Ascending aorta (tissue), 2 donors: ENCODE data around the gene MIOX. TPM values are rescaled to one million over a fixed set of nuclear protein-coding genes. Genes with fewer than 3 reads are reported as not detected.
"Not testable (repeated sequence)": the region's sequence is repeated elsewhere in the genome, so short reads cannot be mapped to it uniquely, and the experiment has no call there.

ENCODE experiments used
- DNase-seq, 2 donors: peaks; one replicate each; pipeline ENCODE4 v3.0.0-alpha.2; 2019; ENCODE audit warnings: low spot score in 2 of 2
- H3K27ac ChIP-seq, 2 donors: fragments of 200-600 bp; sonication (generic); one replicate each; pipeline ENCODE4 v1.5.1; 2016 to 2017; ENCODE audit warnings: mild to moderate bottlenecking in 1 of 2
- H3K27me3 ChIP-seq: fragments of 200-600 bp; sonication (generic); one replicate; pipeline ENCODE4 v1.5.1; 2017
- H3K36me3 ChIP-seq, 2 donors: fragments of 200-600 bp; sonication (generic); one replicate each; pipeline ENCODE4 v1.5.1; 2016
- H3K4me1 ChIP-seq, 2 donors: fragments of 200-600 bp; sonication (generic); one replicate each; pipeline ENCODE4 v1.5.1; 2016 to 2017; ENCODE audit warnings: mild to moderate bottlenecking in 1 of 2
- H3K4me3 ChIP-seq, 2 donors: fragments of 200-600 bp; sonication (generic); one replicate each; pipeline ENCODE4 v1.5.1; 2016 to 2017; ENCODE audit warnings: mild to moderate bottlenecking in 1 of 2
- H3K9me3 ChIP-seq, 2 donors: fragments of 200-600 bp; sonication (generic); one replicate each; pipeline ENCODE4 v1.5.1; 2016
- CTCF ChIP-seq, 3 experiments: fragments of 200-600 bp in 2 of 3; fragments of 450-650 bp in 1 of 3; sonication (generic) in 2 of 3; IDR thresholded peaks; one replicate each; pipeline ENCODE4 v1.5.1; 2016 to 2019; ENCODE audit warnings: antibody characterized with exemption in 3 of 3, mild to moderate bottlenecking in 1 of 3, moderate library complexity in 1 of 3
- intact Hi-C: fragments of 100-400 bp; cut with DNase I; formaldehyde crosslinking; loops from one replicate; pipeline ENCODE4 v1.15.1; 2023
- total RNA-seq: library from RNA; depleted of rRNA; stranded (reverse); fragments of >200 nt; gene quantifications from one replicate; pipeline ENCODE4 v1.1.0, GENCODE V29; 2016

Gene MIOX
- total RNA-seq, 1 donor from 2014 or later, result not detected

- no peak for DNase-seq
- Histone ChIP-seq H3K27ac (no peak overlapping the region), H3K9me3 (no peaks in the 10 kb centered on the region), H3K4me3 (no peak overlapping the region), H3K27me3 (no peaks in the 10 kb centered on the region), H3K36me3 (peaks cover 39 to 55% of the 10 kb centered on the region in 2 donors), H3K4me1 (no peaks in the 10 kb centered on the region)
- intact Hi-C loops, result no loop called here
- no peak for TF ChIP-seq CTCF (IDR thresholded peaks at IDR 0.05)
Observed at GRCh38 chr22:50516891-50517290, 30.2 kb downstream of the MIOX start.

GRCh38 chr22:50517495-50518260 lies 31.0 kb downstream of the MIOX start:
- intact Hi-C loops, result no loop called here
- no peaks in the 10 kb centered on the region for H3K9me3 ChIP-seq
- no peak for TF ChIP-seq CTCF (IDR thresholded peaks at IDR 0.05)
- no peaks in the 10 kb centered on the region for H3K4me1 ChIP-seq
- H3K27me3 ChIP-seq, result no peaks in the 10 kb centered on the region
- H3K4me3 ChIP-seq, result no peak overlapping the region
- peaks cover 41 to 59% of the 10 kb centered on the region in 2 donors for H3K36me3 ChIP-seq
- DNase-seq, result no peak
- H3K27ac ChIP-seq, result no peak overlapping the region

- H3K36me3 ChIP-seq, result peaks cover 46 to 68% of the 10 kb centered on the region in 2 donors
- no peak for TF ChIP-seq CTCF (IDR thresholded peaks at IDR 0.05)
Observed at GRCh38 chr22:50518606-50519005, 31.9 kb downstream of the MIOX start.

GRCh38 chr22:50519151-50519550 lies 32.5 kb downstream of the MIOX start:
- no peak overlapping the region for H3K4me3 ChIP-seq
- no peak for DNase-seq
- H3K27ac ChIP-seq, result no peak overlapping the region
- H3K36me3 ChIP-seq, result peaks cover 46 to 73% of the 10 kb centered on the region in 2 donors
- intact Hi-C loops, result no loop called here
- no peaks in the 10 kb centered on the region for H3K27me3 ChIP-seq
- peaks cover 0 to 2% of the 10 kb centered on the region in 2 donors for H3K4me1 ChIP-seq
- H3K9me3 ChIP-seq, result no peaks in the 10 kb centered on the region
- no peak for TF ChIP-seq CTCF (IDR thresholded peaks at IDR 0.05)

More at GRCh38 chr22:50518606-50519005, 31.9 kb downstream of the MIOX start:
- no peak for DNase-seq
- Histone ChIP-seq H3K27me3 (no peaks in the 10 kb centered on the region), H3K4me3 (no peak overlapping the region), H3K4me1 (no peaks in the 10 kb centered on the region), H3K27ac (no peak overlapping the region), H3K9me3 (no peaks in the 10 kb centered on the region)
- intact Hi-C loops, result no loop called here

GRCh38 chr22:50520184-50520583 lies 33.5 kb downstream of the MIOX start:
- DNase-seq, H3K27me3 ChIP-seq, H3K27ac ChIP-seq, H3K9me3 ChIP-seq, intact Hi-C loops, H3K4me3 ChIP-seq: not testable (repeated sequence)
- peaks cover 46 to 74% of the 10 kb centered on the region in 2 donors for H3K36me3 ChIP-seq
- peaks cover 0 to 10% of the 10 kb centered on the region in 2 donors for H3K4me1 ChIP-seq

GRCh38 chr22:50520826-50521453 lies 34.3 kb downstream of the MIOX start:
- no peak for DNase-seq
- H3K4me3 ChIP-seq, result no peak overlapping the region
- intact Hi-C loops, result no loop called here
- TF ChIP-seq CTCF (IDR thresholded peaks at IDR 0.05), result no peak
- peaks cover 46 to 72% of the 10 kb centered on the region in 2 donors for H3K36me3 ChIP-seq
- H3K4me1 ChIP-seq, result peaks cover 0 to 10% of the 10 kb centered on the region in 2 donors
- H3K9me3 ChIP-seq, result no peaks in the 10 kb centered on the region
- no peaks in the 10 kb centered on the region for H3K27me3 ChIP-seq
- no peak overlapping the region for H3K27ac ChIP-seq
